Measurements from ENCODE around the gene ZXDA.
A peak's percentile ranks its signal among the peaks of the same experiment; 100 is the strongest.
"Not testable (repeated sequence)": the region's sequence is repeated elsewhere in the genome, so short reads cannot be mapped to it uniquely, and the experiment has no call there.

ZXDA gene, protein sequence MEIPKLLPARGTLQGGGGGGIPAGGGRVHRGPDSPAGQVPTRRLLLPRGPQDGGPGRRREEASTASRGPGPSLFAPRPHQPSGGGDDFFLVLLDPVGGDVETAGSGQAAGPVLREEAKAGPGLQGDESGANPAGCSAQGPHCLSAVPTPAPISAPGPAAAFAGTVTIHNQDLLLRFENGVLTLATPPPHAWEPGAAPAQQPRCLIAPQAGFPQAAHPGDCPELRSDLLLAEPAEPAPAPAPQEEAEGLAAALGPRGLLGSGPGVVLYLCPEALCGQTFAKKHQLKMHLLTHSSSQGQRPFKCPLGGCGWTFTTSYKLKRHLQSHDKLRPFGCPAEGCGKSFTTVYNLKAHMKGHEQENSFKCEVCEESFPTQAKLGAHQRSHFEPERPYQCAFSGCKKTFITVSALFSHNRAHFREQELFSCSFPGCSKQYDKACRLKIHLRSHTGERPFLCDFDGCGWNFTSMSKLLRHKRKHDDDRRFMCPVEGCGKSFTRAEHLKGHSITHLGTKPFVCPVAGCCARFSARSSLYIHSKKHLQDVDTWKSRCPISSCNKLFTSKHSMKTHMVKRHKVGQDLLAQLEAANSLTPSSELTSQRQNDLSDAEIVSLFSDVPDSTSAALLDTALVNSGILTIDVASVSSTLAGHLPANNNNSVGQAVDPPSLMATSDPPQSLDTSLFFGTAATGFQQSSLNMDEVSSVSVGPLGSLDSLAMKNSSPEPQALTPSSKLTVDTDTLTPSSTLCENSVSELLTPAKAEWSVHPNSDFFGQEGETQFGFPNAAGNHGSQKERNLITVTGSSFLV

DNA sequence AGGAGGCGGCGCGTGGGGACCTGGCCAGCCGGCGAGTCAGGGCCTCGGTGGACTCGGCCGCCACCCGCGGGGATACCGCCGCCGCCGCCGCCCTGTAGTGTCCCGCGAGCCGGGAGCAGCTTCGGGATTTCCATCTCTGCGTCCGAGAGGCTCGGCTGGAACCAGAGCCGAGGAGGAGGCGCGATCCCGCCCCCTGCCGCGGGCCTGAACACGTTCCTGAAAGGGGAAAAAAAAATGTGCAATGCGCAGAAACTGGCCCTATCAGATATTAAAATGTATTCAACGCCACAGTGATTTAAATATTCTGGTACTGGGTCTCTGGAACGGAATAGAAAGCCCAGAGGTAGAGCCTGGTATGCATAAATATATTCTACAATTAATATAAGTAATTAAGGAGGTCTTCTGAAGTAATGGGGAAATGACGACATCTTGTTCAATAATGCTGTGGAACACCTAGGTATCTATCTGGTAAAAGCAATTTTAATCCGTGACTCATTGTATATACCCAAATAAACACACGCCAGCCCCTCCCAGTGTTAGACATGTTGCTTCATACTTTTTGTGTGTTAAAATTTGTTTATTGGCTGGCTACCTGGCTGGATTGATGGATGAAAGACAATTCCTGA is at the start of gene ZXDA:
ZXDA (minus strand) TSS at position 172 of the 626 bp plus-strand sequence; CDS start at position 134, 38 bp downstream.
- DNase-seq: peak; percentile 42
- in situ Hi-C loops (cut with MboI; ENCODE audit: low pct_unique_long_range_greater_than_20kb, low sequenced_read_pairs): loop anchor here (25.0 kb wide), 1 partner anchor 323 kb away; the partner anchor contains the start of gene ZXDB

DNA sequence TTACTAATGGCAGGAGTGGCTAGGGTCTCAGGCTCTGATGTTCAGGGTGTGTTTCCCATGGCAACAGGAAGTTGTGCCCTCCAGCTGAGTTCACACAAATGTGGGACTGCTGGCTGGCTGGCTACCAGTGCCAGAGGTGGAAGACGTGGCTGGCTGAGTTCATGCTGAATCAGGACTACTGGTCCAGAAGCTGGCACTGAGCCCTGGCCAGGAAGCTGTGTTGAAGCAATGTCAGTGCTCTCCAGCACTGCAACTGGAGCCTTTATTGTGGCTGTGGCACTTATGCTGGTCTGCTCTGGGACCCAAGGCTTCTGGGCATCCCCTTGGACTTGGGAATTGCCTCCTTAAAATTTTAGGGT is 42.0 kb upstream of the ZXDA start:
- no peak for DNase-seq
- in situ Hi-C loops (cut with MboI; ENCODE audit: low pct_unique_long_range_greater_than_20kb, low sequenced_read_pairs): no loop called here

DNA sequence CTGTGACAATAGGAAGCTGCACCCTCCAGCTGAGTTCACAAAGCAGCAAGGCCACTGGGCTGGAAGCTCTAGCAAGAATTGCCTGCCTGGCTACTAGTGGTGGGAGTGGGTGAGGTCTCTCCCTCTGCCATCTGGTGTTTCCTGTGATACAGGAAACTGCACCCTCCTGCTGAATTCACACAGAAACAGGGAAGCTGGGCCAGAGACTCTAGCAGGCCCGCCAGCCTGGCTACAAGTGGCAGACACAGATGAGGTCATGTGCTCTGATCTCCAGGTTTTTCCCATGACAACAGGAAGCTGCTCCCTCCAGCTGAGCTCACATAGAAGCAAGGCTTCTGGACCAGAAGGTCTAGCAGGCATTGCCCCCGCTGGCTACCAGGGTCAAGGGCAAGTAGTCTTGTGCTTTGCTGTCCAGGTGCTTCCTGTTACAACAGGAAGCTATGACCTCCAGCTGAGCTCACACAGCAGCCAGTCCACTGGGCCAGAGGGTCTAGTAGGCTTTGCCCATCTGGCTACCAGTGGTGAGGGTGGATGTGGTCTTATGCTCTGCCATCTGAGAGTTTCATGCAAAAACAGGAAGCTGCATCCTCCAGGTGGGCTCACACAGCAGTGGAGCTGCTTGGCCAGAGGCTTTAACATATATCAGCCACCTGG is 41.5 kb upstream of the ZXDA start:
- peak; percentile 90 for DNase-seq
- in situ Hi-C loops (cut with MboI; ENCODE audit: low pct_unique_long_range_greater_than_20kb, low sequenced_read_pairs): no loop called here

- in situ Hi-C loops (cut with MboI; ENCODE audit: low pct_unique_long_range_greater_than_20kb, low sequenced_read_pairs): loop anchor here (25.0 kb wide), 1 partner anchor 96 kb away; no protein-coding TSS in a partner anchor
- DNase-seq: no peak
Observed at GRCh38 chrX:57933321-57933720, 23.1 kb upstream of the ZXDA start.

DNA sequence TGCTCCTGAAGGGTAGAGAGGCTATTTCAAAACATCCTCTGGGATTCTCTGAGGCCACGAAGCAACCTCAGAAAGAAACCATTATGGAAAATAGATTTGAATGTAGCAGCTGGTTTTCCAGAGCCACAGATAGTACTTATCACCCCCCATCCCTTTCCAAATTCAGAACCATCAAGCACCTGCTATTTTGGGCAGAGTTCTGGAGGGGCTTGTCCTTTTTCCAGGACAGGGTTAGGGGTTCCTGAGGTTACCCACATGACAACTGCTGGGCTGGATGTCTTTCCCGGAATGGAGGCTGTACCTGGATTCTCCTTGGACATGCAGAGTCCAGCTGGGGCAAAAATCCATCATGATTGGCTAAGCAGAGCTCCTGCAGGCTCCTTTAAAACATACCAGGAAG is 22.0 kb upstream of the ZXDA start:
- no peak for DNase-seq
- in situ Hi-C loops (cut with MboI; ENCODE audit: low pct_unique_long_range_greater_than_20kb, low sequenced_read_pairs): loop anchor here (25.0 kb wide), 1 partner anchor 95 kb away; no protein-coding TSS in a partner anchor

GRCh38 chrX:57930051-57930450 is 19.8 kb upstream of the ZXDA start:
- in situ Hi-C loops (cut with MboI; ENCODE audit: low pct_unique_long_range_greater_than_20kb, low sequenced_read_pairs): loop anchor here (25.0 kb wide), 1 partner anchor 93 kb away; no protein-coding TSS in a partner anchor
- DNase-seq: no peak

DNA sequence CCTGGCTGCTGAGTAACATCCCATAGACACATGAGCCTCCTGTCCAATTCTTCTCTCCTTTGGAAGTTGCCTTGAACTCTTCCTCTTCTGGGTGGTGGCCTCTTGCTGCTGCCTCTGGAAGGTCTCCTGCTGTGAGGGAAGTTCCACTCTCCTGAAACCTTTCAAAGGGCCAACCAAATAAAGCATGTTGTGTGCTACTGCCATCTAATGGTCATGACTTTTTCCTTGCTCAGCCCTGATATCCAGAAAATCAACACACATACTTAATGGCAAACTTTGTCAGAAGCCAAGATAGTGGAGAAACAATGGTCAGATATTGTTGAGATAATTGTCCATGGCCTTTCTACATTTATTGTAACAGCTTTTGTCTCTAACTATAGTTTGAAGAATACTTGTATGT is 19.1 kb upstream of the ZXDA start:
- in situ Hi-C loops (cut with MboI; ENCODE audit: low pct_unique_long_range_greater_than_20kb, low sequenced_read_pairs): loop anchor here (25.0 kb wide), 1 partner anchor 92 kb away; no protein-coding TSS in a partner anchor
- DNase-seq: peak; percentile 82

DNA sequence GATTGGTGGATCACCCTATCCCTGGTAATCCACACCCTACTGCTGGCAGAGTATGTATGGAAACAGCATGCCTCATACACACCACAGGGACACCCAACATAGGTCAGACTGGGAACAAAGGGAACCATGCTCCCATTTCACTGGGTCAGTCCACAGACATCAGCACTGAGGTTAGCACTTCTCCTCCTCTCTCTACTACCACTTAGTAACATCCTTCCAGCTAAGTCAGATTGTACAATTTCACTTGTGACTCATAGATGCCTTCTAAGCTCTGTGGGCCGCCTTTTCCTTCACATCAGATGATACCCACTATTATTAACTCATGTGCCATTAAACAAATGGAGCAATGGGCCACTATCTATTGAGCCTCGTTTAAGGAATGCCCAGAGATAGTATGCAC is 15.5 kb upstream of the ZXDA start:
- no peak for DNase-seq
- in situ Hi-C loops (cut with MboI; ENCODE audit: low pct_unique_long_range_greater_than_20kb, low sequenced_read_pairs): loop anchor here (25.0 kb wide), 1 partner anchor 89 kb away; no protein-coding TSS in a partner anchor

- DNase-seq: peak; percentile 74
- in situ Hi-C loops (cut with MboI; ENCODE audit: low pct_unique_long_range_greater_than_20kb, low sequenced_read_pairs): loop anchor here (25.0 kb wide), 1 partner anchor 332 kb away; the partner anchor contains the start of gene ZXDB
Observed at GRCh38 chrX:57918750-57919436, 8.6 kb upstream of the ZXDA start.

DNA sequence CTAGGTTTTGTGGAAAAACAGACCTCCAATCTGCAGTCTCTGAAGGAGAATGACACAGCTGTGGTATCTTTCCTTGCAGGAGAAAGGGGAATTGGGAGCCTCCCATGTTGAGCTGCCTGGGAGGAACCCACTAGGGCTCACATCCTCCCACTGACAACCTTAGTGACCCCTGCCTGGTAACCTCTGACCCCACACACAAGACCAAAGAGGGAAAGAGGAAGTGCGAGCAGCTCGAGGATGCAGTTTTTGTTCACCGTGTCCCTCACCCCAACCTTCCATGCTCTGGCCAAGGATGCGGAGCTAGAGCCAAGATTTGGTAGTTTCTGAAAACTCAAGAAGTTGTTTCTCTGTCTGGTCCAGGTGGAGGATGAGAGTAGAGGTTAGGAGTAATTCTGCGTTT is 5.4 kb upstream of the ZXDA start:
- no peak for DNase-seq
- in situ Hi-C loops (cut with MboI; ENCODE audit: low pct_unique_long_range_greater_than_20kb, low sequenced_read_pairs): loop anchor here (25.0 kb wide), 1 partner anchor 328 kb away; the partner anchor contains the start of gene ZXDB

GRCh38 chrX:57909595-57910286 is 517 bp downstream of the ZXDA start:
- in situ Hi-C loops (cut with MboI; ENCODE audit: low pct_unique_long_range_greater_than_20kb, low sequenced_read_pairs): loop anchor here (25.0 kb wide), 1 partner anchor 322 kb away; the partner anchor contains the start of gene ZXDB
- peak; percentile 58 for DNase-seq

DNA sequence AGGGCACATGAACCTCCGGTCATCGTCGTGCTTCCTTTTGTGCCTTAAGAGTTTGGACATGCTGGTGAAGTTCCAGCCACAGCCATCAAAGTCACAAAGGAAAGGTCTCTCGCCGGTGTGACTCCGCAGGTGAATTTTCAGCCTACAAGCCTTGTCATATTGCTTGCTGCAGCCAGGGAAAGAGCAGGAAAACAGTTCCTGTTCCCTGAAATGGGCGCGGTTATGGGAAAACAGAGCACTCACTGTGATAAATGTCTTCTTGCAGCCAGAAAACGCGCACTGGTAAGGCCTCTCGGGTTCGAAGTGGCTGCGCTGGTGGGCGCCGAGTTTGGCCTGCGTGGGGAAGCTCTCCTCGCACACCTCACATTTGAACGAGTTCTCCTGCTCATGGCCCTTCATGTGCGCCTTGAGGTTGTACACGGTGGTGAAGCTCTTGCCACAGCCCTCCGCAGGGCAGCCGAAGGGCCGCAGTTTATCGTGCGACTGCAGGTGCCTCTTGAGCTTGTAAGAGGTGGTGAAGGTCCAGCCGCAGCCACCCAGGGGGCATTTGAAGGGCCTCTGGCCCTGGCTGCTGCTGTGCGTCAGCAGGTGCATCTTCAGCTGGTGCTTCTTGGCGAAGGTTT is 1.2 kb downstream of the ZXDA start:
- in situ Hi-C loops (cut with MboI; ENCODE audit: low pct_unique_long_range_greater_than_20kb, low sequenced_read_pairs): loop anchor here (25.0 kb wide), 1 partner anchor 322 kb away; the partner anchor contains the start of gene ZXDB
- DNase-seq: not testable (repeated sequence)

GRCh38 chrX:57906790-57907189 is 3.5 kb downstream of the ZXDA start:
- in situ Hi-C loops (cut with MboI; ENCODE audit: low pct_unique_long_range_greater_than_20kb, low sequenced_read_pairs): loop anchor here (25.0 kb wide), 1 partner anchor 319 kb away; the partner anchor contains the start of gene ZXDB
- DNase-seq: no peak

GRCh38 chrX:57905141-57905540 is 5.1 kb downstream of the ZXDA start:
- in situ Hi-C loops (cut with MboI; ENCODE audit: low pct_unique_long_range_greater_than_20kb, low sequenced_read_pairs): loop anchor here (25.0 kb wide), 1 partner anchor 318 kb away; the partner anchor contains the start of gene ZXDB
- DNase-seq: no peak

DNA sequence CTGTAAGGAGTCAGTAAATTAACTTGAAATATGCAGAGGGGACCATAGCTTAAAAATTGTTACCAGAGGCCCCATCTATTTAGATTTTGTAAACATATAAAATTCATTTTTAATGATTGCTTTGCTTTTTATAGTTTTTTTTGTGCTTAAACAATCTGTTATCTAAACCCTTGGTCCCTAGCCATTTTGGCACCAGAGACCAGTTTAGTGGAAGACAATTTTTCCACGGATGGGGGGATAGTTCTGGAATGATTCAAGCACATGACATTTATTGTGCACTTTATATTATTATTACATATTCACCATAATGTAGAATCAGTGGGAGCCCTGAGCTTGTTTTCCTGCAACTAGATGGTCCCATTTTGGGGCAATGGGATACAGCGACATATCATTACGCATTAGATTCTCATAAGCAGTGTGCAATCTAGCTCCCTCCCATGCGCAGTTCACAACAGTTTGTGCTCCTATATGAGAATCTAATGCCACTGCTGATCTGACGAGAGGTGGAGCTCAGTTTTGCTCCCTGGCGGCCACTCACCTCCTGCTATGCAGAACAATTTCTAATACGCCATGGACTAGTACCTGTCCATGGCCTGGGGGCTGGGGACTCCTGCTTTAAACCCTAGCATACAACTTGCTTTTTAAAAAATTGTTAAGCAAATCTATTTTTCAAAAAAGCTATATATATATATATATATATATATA is 5.9 kb downstream of the ZXDA start:
- in situ Hi-C loops (cut with MboI; ENCODE audit: low pct_unique_long_range_greater_than_20kb, low sequenced_read_pairs): loop anchor here (25.0 kb wide), 1 partner anchor 317 kb away; the partner anchor contains the start of gene ZXDB
- DNase-seq: no peak

DNA sequence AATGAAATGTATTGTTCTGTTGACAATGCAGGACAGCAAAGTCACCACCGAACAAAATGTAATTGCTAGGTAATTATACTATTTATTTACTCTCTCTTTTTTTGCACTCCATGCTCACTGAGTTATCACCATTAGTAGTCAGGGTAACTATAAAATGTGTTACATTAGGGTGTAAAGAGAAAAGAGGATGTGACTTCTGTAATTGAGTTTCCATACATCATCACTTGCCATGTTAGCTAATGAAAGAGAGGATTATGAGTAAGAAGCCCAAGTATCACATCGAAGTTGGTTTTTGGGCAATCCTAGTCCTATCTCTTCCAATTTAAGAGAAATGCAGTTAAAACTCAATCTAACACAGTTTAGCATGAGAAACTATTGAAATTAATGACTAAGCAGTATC is 7.6 kb downstream of the ZXDA start:
- DNase-seq: no peak
- in situ Hi-C loops (cut with MboI; ENCODE audit: low pct_unique_long_range_greater_than_20kb, low sequenced_read_pairs): loop anchor here (25.0 kb wide), 1 partner anchor 315 kb away; the partner anchor contains the start of gene ZXDB

Data from KBM-7 (cell line).